NCI-H2029 (cell line): ENCODE data around the gene COL6A1.

Source experiments
- DNase-seq: peaks from one replicate; lab custom pipeline; 2025; lab: John Stamatoyannopoulos, UW

The COL6A1 gene

DNA sequence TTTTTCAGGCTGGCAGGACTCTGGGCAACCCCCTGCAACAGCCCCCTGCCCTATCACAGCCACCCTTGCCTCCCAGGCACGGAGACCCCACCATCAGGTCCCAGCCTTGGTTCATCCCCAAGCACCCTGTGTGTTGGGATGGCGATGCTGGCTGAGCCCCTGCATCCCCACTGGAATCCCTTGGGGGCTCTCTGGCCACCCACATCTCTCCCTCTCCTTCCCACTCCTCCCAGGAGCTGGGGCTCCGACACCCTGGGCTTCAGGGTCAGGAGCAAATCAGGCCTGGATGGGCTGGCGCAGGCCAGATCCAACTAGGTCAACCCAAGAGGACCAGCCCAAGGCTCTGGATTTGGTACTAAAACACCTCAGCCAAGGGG, 25.9 kb downstream of the COL6A1 start:
- DNase-seq: no peak

DNA sequence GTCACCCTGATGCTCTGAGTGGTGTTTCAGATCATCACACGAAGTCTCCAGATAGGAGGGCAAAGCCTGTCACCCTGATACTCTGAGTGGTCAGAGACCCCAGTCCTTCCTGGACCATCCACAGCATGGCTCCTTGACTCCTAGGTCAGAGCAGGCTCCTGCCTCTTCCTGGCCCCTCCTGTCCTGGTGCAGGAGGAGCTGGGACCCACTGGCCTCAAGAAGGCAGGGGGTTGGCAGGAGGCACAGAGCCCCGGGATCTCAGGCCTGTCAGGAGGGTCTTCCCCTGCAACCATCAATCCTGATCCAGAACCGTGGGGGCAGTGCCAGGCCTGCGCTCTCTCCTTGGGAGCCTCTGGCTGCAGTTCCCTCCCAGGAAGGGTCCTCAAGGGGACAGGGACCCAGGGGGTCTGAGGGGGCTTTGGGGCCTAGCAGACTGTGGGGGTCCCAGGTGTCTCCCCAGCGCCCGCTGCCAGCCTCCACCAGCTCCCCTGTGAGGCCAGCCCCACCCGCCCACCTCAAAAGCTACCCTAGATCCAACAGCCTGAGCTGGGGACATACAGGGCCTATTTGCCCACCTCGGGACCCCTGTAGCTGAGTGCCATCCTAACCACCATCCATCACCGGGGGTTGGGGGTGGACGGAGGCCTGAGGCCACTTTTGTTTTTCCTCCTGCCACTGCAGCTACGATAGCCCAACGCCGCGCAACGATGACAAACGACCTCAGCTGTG, 27.5 kb downstream of the COL6A1 start:
- no peak for DNase-seq

DNA sequence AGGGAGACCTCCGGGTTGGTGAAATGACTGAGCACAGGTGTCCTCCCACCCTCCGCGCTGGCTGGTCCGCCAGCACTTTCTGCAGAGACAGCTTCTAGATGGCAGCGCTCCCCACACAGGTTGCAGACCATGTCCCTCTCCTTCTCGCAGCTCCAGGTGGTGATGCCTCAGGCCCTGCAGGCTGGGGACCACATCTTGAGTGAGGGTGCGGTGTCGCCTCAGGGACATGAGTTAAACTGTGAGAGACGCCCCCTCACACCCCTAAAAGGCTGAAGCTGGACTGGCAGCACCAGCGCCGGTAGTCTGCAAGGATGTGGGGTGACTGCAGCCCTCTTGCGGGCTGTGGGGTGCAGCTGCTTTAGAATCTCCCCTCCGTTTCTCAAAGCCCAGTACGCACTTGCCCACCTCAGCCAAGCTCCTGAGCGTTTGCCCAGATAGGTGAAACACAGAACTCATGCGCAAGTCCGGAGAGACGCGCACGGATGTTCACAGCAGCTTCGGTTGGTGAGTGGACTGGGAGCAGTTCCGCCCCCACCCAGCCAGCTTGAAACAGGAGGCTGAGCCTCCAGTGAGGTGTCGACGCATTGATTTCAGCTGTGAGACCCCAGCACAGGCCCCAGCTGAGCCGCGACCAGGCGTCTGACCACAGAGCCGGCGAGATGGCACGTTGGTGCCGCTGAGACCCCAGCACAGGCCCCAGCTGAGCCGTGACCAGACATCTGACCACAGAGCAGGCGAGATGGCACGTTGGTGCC, 28.6 kb downstream of the COL6A1 start:
- DNase-seq: no peak

DNA sequence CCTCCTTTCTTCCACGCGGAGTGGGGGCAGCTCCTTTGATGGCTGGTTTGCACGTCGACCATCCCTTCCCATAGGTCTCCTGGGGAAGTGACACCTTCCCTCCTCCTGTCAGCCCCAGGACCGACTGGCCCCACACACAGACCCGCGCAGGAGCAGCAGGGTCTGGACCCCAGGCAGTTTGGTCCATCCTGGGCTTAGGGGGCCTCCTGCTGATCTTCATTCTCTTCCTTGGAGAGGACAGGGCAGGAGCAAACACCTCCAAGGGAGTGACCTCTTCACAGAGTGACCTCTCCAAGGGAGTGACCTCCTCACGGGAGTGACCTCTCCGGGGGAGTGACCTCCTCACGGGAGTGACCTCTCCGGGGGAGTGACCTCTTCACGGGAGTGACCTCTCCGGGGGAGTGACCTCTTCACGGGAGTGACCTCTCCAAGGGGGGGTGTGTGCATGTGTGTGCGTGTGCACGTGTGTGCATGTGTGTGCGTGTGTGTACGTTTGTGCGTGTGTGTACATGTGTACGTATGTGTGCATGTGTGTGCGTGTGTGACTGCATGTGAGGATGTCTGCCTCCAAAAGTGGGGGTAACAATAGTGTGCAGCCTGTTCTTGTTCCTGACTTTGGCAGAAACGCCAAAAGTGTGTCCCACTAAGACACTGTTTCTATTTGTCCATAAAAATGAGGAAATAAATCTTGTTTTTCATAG, 29.8 kb downstream of the COL6A1 start:
- no peak for DNase-seq

DNA sequence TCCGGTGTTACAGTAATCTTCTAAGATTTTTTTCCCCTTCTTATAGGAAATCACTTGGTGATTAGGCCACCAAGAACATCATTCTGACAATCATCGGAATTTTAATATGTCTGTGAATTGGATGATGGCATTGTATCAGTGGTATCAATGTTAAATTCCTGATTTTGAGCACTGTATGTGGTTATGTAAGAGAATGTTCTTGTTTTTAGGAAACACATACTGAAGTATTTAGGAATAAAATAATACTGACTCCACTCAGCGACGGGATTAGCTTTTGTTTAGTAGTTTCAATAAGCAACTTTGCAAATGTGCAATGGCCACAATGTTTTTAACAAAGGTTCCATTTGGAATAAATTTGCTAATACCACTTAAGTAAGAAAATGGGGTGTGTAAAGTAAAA, 30.6 kb downstream of the COL6A1 start:
- DNase-seq: no peak

DNA sequence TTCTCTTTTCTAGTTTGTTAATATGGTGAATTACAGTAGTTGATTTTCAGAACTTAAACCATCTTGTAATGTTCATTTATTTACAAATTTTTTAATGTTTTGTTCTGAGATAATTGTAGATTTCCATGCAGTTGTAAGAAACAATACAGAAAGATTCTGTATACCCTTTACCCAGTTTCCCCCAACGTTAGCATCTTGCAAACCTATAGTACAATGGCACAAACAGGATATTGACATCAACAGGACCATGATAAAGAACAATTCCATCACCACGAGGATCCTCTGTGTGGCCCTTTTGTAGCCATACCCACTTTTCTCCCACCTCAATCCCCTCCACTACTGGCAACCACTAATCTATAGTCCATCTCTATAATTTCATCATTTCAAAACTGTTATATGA, 33.3 kb downstream of the COL6A1 start:
- DNase-seq: no peak

DNA sequence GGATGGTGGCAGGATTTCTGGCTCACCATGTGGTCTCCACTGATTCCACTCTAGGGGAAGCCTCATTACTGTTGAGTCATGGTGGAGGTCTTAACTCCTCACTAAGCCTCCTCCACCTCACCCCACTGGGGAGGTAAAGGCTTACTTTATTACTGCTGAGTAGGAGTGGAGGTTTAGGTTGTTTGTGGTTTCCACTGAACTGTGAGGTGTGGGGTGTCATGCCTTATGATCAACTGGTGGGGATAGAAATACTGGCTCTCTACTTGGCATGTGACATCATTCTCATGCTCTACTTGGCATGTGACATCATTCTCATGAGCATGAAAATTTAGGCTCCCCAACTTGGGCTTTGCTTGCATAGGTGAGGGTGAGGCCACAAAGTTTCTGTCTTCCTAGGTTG, 35.6 kb downstream of the COL6A1 start:
- no peak for DNase-seq

DNA sequence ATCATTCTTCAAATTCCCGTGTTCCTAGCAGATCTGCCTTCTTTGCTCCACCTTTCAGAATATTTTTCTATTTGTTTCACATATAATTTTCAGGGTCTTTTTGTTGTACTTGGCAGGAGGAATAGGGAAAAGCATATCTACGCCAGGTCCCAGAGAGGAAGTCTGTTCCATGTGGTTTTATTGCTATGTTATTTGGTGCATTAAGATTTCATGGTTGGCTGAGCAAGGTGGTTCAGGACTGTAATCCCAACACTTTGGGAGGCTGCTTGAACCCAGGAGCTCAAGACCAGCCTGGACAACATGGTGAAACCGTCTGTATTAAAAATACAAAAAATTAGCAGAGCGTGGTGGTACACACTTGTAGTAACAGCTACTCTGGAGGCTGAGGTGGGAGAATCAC, 36.1 kb downstream of the COL6A1 start:
- no peak for DNase-seq

DNA sequence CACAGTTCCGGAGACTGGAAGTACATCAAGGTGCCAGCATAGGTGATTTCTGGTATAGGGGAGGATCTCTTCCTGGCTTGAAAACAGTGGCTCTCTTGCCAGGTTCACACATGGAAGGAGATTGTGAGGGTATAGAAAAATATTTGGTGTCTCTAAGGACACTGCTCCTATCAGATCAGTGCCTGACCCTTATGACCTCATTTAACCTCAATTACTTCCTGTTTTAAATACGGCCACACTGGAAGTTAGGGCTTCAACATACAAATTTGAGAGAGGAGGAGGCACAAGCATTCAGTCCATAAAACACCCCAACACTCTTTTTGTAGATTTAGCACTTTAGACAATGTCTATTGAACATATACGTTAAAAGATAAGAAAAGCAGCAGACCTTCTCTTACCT, 37.0 kb downstream of the COL6A1 start:
- no peak for DNase-seq

DNA sequence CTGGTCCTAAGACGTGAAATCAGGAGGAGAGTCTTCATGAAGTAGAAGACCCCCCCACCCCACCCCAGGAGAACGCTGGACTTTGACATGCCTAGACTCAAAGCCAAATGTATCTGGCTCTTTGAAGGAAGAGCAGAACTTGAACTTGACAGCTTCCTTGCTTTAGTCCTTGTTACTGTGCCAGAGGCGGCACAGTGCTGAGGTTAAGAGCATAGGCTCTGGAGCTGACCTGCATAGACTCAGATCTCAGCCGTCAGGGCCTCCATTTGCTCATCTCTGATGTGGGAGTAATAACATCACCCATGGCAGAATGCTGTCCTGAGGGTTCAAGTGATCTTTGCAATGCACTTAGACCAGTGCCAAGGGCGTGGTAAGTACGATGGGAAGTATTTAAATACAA, 39.0 kb downstream of the COL6A1 start:
- no peak for DNase-seq

DNA sequence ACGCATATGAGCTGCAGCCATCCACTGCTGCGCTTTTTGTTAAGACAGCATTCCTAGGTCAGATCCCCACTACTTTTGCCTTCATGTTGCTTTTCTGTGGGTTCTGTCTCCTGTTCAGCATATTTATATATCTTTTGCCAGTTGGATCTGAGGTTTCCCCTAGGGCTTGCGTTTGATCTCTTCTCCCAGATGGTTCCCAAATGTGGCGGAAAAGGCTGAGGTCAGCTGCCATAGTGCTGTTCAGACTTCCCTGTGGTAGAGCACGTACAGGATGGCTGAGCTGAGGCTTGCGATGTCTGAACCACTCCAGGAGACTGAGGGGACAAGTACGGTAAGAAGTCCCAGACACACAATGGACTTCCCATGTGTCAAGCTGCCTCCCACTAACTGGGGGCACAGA, 39.8 kb downstream of the COL6A1 start:
- DNase-seq: no peak

DNA sequence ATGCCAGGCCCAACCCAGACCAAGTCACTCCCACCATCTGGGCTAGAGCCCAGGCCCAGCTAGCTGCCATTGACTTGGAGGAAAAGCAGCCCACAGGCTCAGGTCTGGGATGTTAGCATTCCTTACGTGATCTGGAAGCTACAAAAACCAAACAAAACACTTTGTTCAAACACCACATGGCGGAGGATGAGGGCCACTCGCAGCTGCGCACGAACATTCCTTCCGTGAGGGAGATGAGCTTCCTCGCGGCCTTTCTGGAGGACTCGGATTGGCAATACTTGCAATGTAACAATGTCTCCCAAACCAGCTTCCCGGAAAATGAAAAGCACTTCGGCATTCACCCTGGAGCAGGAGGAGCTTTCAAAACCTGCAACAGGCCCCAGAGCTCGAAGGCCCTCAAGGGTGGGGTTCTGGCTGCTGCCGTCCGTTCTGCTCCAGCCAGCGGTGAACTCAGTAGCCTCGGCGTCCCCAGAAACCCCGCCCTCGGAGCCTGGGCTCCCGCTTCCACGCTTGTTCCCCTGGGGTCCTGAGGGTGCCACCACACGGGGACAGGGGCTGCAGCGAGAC, 40.5 kb downstream of the COL6A1 start:
- DNase-seq: no peak

DNA sequence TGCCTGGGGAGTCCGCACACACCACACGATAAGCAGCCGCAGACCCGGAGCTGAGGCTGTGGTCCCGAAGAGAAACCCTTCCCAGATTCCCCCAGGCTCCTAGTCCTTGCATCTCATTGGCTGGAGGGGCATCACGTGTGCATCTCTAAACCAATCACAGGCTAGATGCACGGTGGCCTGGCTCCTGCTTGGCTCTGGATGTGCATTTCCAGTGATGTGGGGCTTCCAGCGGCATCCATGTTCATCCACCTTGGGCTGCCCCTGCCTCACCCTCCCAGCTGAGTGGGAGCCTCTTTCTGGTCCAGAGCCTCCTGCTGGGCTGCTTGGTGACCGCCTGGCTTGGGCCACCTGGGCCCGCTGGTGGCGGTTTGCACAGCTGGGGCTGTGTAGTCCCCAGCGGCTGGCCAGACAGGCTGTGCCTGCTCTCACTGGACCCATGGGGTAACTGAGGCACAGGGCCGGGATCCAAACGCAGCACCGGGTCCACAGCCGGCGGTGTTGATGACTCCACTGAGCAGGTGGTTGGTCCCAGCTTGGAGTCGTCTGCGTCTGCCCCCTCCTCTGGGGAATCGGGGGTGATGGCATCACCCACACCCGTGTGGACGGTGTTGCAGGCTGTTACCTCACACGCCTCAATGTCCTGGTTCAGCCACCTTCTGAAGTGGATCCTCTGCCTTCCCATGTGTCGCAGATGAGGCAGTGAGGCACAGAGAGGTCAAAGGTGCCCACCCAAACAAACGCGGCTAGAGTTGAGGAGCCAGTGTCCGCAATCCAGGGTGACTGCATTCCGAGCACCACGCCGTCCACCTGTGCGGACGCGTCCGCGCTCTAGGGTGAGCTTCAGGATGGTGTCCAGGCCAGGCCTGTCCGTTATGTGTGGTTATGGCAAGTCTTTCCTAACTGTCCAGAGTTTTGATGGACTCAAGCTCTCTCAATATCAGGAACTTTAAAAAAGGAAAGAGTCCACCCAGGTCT, 41.3 kb downstream of the COL6A1 start:
- no peak for DNase-seq

DNA sequence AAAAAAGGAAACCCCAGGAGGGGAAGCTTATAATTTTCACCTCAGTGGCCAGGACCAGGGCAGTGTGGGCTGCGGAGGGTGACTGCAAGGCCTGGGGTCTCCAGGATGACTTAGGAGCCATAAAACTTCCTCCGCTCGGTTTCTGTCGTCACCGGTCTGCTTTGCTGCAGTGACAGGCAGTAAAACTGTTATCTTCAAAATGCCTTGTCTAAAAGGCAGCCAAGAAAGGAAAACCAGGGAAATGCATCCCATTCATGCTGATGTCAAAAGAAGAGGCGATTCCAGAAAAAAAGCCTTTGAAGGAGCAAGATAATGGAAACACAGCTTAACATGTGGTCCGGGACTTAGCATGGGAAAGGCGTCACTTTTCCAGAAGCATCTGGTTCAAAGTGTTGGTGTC, 42.0 kb downstream of the COL6A1 start:
- DNase-seq: no peak

DNA sequence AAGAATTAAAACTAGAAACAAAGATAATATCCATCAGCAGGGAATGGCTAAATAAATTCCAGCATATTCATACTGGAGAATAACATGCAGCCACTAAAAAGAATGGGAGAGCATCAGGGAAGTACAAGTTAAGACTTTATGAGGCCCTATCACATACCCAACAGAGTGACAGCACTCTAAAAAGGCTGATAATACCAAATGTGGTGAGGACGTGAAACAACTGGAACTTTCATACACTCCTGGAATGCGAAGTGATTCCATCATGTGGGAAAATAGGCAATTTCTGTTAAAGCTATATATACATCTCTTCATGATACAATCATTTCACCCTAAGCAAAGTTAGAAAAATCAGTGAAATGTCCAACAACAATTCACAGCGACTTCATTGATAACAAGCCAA, 42.6 kb downstream of the COL6A1 start:
- no peak for DNase-seq

DNA sequence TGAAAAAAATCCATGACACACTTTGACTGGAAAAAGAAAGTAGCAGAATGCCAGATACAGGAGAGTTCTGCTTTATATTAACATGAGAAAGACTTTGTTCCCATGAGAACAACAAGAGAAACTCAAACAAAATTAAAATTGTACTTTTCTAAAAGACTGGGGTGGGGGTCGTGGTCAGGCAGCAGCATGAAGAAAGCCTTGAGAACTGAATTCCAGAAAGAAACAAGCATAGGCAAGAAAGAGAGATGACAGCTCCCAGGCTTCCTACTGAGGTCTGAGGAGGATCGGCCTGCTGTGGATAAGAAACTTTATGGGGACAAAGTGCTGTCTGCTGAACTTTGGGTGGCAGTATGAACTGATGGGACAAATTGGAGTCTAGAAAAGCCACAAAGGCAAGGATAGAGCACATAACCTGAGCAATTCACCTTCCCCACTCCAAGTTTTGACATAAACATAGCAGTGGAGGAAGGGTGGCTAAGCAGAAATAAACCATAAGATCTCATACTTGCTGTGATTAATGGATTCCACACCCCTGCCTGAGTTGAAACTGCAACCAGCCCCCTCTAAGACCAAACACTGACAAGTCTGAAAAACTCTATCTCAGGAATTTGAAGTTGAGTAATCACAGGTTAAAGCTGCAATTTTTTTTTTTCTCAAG, 43.7 kb downstream of the COL6A1 start:
- DNase-seq: no peak

DNA sequence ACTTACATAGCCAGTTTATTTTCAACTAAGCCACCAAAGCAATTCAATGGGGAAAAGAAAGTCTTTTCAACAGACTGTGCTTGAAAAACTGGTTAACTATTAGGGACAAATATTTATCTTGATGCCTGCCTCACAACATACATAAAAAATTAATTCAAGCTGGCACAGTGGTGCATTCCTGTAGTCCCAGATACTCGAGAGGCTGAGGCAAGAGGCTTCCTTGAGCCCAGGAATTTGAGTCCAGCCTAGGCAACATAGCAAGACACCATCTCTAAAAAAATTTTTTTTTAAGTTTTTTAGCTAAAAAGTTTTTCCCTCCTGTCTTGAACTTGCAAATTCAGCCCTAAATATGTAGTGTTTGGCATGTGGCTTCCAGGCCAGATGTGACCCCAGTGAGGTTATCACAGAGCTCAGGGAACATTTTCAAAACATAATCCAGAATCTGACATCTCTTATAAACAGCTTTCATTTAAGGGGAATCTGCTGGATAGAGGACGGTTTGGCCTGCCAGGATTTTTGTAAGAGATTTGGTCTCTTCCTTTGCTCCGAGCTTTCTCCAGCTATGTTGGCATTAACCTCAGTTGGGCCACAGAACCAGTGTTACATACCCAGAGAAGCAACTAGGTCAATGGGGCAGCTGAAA, 46.4 kb downstream of the COL6A1 start:
- no peak for DNase-seq

DNA sequence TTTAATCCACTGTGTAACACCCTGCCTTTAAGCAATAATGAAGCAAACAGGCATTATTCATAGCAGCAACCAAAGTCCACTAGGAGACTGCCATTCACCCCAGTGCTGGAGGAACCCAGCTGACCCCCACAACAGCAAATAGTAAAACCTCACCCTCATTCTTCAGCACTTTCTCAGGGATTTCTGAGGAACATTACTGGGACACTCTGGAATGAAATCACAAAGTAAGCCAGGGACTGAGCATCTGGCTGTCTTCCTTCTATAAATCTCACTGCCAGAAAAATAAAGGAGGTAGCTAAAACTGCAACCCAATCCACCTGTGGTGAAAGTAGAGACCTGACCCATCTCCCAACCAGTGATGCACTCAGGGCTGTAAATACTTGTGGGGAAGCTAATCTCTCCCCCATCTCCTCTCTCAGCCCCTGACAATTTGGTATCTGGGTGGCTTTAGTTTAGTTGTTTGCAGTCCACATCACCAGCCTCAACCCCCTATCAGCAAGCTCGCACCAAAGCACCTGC, 47.1 kb downstream of the COL6A1 start:
- DNase-seq: no peak

DNA sequence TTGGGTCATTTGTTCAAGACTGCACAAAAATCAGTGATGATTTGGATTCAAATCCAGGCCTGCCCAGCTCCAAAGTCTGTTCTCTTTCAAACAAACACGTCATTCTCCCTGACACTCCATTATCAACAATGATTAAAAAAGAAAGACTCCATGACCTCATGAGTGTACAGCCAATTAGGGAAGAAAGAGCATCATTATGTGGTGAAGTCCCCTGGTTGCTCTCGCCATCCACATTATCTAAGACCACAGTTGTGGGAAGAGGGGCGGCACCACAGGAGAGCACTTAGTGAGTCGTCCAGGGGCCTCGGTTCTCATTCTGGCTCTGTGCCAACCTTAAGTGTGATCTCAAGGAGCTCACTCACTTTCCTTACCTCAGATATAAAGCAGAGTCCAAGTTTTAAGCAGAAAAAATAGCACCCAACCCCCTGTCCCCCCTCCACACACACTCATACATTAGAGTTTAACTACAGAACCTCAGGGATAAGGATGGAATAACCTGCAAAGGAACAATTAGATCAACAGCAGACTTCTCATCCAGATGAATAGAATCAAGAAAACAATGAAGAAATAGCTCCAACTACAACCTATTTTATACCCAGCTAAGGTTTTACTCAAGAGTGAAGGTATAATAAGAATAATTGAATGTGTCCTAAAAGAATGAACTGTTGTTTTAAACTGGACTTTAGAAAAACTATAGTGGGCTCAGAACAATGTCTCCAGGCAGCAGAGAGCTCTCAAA, 47.8 kb downstream of the COL6A1 start:
- DNase-seq: no peak

DNA sequence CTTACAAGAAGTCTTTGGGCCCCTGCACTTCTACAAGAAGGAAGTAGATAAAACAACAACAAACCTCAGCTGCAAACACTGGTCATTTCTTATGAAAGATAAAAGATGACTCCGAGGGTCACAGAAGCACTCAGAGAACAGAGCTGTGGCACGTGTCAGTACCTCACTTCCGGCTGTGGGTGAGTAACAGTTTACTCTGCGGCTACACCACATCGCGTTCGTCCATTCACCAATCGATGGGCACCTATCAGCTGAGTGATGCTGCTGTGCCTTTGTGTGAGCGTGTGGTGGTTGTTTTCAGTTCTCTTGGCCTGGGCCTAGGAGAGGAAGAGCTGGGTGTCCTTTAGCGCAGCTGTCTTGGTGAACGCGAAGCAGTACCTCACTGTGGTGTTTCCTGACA, 49.9 kb downstream of the COL6A1 start:
- DNase-seq: no peak
